GM19395 (cell line): Measurements from ENCODE around the gene SYNE1.

ENCODE experiments used
- ATAC-seq: cut with Tn5 transposase; IDR thresholded peaks from one replicate; pipeline ENCODE4 v1.9.1; 2021; ENCODE audit warnings: mild to moderate bottlenecking, moderate library complexity; ENCODE audit not compliant: unreplicated experiment

Gene SYNE1

DNA sequence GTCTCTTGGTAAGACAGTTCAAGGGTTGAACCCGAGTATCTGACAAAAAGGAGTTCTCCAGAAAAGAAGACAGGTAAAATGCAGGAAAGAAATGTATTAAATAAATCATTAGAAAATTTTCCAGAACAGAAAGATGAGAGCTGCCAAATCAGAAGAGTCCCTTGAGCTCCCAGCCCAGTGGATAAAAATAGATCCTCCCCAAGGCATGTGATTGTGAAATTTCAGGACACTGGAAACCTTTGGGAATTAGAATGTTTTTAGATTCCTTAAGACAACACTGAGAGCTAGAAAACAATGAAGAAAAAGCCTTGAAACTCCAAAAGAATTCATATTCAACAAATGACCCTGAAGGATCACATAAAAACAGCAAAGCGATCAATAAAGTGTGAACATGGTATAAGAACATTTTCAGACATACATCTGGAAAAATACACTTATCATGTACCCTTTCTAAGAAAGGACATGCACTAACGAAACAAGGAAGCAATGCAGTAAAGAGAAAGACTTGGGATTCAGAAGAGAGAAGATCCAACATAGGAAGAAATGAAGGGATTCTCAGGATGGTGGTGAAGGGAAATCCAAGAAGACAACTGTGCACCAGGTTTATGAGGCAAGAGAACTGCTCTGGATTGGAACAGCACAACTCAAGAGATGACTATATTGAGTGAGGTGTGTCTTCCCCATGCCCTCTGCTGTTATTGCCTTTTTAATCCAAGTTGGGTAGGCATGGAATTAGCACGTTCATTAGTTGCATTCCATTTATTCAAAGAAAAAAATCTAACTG, 390.4 kb downstream of the SYNE1 start:
- no peak for ATAC-seq

DNA sequence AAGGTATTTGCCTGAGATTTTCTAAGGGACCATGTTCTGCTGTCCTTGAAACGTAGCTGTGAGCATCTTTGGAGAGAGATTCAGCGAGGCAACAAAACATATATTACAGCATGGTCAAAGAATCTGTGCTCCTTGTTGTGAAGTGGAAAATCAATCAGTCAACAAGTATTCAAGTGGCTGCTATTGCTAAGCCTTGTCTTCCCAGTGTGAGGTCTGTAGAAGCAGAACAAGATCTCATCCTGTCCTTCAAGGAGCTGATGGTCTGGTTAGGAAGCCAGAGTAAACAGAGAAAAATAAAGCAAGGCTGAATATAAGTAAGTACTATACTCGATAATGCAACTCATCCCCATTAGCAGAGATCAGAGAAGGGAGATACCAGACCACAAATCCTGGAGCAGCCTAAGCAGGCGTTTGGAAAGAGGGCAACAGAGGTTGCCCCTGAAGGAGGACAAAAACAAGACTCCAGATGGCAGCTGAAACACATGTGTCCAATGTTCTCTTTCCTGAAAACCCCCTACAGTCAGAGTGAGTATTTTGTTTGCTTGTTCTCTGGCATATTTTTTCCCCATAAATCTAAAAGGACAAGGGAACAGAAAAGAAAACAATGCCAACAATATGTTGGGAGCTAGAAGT, 392.0 kb downstream of the SYNE1 start:
- ATAC-seq, result no peak

DNA sequence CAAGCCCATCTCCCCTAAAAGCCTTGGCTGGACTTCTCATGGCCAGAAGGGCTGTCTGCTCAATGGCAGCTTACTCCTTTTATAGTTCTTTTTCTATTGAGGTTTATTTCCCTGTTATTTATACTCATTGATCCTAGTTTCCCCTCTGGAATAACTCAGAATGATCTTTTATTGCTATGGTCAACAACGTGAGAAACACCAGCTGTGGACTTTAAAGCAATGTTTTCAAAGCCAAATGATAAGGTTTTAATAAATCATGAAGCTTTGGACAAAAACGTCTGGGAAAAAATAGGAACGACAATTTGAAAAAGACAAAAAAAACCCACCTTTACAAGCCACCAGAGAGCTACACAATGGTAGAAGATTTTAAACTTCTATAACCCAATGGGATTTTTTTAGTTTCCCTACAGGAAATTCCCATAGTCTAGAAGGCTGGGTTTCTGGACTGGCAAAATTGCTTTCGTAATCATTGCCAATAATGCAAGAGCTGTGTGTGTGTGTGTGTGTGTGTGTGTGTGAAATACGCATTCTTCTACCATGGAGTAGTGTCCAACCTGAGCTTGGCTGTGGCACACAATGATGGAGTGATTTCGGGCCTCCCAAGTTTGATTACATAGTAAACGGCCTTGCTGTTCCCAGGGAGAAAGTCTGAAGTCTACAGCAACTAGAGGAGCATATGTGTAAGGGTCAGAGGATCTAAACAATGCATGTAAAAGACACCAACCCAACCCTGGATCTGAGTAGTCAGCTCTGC, 396.0 kb downstream of the SYNE1 start:
- no peak for ATAC-seq

DNA sequence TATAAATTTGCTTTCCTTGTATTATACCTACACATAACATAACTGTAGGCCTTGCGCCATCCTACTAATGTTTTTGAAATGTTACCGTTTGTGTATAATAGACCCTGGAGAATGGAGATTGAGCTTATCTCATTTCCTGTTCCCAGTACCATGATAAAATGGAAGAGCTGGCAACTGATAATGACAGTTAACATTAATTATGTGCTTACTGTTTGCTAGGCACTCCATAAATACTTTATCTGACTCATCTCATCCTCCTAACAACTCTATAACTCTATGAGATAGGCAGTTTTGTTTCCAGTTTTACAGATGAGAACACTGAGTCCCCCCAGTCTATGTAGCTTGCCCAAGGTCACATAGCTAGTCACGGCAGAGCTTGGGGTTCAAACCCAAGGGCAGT, 396.7 kb downstream of the SYNE1 start:
- no peak for ATAC-seq

DNA sequence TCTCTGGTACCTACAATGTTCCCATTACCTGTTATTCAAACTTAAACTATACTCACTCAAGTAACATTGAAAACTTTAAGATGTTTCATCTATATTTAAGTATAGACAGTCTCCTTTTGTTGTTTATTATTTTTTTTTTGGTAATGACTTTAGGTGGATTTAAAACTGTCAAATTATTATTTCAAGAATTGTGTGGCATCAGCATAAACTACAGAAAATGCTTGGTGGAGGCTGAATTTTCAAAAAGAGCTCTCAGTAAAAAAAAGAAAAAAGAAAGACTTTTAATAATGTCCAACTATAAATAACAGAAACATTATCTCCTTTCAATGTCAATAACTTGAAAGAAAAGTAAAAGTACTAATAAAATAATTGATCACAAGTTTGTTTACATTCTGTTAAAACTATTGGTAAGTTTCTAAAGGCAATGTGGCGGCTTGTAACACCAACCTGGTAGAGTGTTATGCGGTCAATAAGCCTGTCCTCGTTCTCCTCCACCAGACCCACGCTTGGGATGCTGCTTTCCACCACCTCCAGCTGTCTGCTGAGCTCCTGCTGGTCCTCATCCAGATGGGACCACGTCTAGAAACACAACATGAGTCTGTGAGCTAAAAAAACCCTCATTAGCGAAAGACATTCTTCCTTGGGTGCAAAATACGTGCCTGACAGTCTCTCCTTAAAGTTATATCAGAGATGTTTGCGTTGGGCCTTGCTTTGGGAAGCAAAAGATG, 400.6 kb downstream of the SYNE1 start:
- ATAC-seq, result no peak

DNA sequence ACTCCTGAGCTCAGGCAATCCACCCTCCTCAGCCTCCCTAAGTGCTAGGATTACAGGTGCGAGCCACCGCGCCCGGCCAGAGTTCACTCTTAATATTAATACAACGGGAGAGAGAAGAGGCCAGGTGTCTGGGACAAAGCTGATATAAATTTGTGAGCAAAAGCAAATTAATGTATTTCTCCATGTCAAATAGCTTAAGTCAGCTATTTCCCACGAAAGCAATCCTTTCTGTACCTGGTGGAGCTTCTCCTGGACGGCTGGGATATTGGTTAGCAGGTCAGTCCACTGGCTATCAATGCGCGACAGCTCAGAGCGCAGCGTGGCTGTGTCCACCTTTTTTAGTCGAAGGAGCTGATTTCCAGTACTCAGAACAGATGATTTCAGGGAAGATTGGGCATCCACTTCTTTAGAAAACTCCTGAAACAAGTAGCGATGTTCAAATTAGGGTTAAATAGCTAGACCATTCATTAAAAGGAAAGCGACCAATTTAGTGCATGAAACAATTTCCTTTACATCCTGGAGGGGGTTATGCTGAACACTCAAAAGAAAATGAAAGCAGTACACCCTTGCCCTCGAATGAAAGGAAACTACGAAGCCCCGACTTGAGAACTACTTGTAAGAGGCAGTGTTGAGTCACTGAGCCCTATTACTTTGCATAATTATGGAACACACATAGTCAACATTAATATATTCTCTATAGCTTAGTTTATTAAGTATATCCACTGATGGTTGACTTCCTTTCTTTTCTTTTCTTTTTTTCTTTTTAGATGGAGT, 403.4 kb downstream of the SYNE1 start:
- no peak for ATAC-seq

DNA sequence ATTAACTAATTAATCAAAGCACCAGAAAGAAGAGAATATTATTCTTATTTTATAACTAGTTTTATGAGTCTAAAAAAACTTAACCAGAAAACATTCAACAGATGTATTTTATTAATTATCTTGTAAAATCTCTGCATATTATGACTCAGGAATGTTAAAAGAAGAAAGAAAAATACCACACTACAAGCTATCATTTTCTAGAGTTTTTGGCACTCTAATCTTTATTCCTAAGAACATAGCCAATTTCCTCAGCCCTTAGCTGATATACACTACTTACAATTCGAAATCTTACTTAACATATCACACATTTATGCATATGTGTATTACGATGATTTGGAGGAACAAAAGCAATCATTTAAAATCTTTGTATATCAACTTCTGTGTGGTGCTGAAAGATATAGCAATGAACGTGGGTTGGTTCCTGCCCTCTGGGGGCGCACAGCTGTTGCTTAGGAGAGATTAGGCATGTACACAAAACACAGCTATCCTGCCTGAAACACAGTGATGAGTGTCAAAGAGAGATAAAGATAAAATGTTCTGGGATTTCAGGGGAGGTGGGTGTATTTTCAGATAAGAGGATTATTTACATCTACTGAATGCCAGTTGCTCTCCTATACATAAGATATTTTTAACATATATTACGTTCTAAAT, 404.5 kb downstream of the SYNE1 start:
- ATAC-seq, result no peak

DNA sequence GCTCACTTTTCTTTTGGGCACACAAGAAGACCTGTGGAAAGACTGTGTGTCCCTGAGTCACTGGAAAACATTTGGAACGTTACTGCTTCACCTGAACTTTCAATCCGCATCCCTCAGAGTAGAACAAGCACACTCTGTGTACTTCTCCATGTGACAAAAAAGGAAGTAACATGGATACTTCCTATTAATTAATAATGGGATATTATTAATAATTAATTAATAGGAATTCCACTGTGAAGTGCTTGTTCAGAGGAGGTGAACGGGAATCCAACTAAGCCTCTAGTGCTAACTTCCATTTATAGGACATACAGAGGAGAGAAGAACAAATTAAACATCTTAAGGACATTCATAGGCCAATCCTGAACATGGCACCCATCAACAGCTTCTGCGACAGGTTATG, 407.8 kb downstream of the SYNE1 start:
- ATAC-seq, result no peak

DNA sequence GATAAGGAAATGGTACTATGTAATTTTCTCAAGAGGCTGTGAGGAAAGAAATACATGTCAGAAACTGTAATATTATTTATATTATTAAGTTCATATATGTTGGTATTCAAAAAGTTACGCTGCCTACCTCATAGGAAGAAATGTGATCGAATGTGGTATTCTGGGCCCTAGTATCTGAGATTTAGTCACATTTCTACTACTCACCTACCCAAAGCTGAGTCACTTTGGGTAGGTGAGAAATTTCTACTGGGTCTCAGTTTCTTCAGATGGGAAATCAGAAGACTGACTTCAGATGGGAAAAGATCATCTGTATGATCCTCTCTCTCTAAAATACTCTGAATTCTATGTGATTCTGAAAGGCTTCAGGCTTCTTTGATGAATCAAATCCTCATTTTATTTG, 411.0 kb downstream of the SYNE1 start:
- ATAC-seq, result no peak

DNA sequence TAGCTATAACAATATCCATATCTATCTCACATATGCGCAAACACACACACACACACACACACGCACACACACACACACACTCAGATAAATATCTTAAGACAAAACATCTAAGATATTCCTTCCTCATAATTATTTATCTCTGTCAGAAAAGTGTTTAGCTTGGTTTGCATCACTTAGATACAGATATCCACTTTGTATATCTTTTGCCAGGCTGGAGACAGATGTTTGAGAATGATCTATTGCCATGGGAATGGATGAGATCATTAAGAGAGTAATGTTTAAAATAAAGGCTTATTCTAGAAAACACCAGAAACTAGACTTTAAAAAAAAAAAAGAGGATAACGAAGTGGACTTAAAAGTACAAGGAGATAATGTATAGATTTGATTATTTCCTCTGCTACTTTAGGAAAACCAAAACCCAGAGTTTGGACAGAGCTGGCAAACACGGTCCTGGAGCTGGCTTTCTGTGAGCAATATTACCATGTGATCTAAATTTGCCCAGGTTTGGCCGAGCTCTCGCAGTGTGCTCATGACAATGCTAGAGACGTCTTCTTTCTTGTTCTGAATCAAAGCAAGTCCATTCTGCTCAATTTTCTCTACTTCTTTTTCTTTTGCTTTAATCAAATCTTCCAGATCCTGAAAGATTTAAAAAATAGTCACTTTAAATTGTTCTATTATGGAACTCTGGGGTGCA, 411.8 kb downstream of the SYNE1 start:
- ATAC-seq, result no peak

DNA sequence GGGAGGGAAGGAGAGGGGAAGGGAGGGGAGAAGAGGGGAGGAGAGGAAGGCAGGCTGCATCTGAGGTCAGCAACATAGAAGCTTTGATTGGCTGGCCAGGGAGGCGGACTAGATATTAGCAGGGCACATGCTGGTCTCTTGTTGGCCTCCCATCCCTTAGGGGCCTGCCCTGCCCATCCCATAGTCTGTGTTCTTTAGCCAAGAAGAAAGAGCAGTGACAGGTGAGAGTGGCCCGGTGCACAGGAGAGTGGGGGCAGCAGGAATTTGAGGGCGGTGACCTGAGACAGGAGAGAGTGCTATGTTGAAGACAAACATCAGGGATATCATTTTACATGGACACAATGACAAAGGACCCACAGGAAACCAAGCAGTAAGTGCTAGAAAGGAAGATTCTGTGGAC, 413.5 kb downstream of the SYNE1 start:
- no peak for ATAC-seq

DNA sequence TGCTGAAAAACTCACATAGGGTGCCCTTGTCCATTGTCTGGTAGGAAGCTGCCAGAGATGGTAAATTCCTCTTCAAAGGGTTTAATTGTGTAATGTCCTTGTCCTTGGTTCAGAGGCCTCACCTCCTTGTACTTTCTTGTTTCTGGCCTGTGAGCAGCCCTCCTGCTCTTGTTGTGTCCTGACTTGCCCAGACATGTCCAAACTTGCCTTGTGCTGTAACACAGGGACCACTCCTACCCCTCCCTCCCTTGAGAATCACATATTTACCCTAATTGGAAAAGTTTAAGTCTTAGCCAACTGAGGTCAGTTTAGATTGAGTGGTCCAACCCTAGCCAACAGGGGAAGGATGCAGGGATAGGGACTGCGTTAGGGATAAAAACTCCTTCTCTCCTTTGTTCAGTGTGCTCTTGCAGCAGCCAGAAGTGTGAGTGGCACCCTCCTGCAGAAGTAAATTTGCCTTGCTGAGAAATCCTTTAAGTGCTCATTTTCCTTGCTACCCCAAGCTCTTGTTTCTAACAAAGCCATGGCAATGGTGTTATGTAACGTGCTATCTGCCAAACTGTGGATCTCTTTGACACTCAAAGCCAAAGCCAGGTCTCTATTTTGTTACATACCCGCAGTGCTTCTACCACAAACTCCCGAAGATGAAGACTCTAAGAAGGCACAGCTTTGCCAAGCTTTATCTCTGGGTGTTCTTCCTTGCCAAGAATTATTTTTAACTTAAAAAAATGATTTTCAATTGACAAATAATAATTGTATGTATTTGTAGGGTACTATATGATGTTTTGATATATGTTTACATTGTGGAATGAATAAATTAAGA, 415.1 kb downstream of the SYNE1 start:
- no peak for ATAC-seq

DNA sequence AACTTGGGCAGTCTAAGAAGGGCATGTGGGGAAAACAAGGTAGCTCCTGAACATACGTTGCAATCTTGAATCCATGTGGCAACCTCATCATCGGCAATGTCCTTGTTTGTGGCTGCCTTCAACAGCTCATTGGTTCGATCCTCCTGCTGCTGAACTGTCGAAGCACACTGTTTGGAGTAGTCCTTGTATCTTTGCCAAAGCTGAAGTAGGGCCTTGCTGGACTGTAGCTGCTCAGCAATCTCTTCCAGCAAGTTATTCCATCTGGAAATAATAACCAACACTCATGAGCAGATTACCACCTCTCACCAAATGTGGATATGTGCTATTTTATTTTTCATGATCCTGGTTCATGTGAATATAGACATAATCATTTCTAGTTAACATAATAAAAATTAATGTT, 416.4 kb downstream of the SYNE1 start:
- no peak for ATAC-seq

DNA sequence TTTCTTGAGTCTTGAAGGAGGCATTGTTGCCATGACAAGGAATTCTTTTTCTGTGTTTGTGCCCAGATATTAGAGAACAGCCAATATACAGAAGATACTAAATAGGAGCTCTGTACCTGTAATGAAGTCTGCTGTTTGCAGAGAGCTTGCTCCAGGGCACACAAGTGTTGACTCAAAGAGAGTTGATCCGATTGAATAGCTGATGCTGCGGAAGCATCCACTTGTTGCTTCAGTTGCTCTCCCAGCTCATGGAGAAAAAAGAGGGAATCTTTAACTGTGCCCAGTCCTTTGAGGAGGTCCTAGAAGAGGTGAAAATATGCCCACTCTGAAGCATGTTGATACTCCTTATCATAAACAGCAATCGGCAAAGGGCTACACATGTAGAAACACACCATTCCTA, 418.3 kb downstream of the SYNE1 start:
- no peak for ATAC-seq

DNA sequence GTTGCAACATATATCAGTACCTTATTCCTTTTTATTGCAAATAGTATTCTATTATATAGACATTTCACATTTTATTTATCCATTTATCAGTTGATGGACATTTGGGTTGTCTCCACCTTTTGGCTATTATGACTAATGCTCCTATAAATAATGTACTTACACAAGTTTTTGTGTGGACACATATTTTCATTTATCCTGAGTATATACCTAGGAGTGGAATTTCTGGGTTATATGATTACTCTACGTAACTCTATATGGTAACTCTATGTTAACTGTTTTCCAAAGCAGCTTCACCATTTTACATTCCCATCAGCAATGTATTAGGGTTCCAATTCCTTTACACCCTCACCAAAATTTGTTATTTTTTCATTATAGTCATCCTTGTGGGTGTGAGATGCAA, 424.7 kb downstream of the SYNE1 start:
- ATAC-seq, result no peak

DNA sequence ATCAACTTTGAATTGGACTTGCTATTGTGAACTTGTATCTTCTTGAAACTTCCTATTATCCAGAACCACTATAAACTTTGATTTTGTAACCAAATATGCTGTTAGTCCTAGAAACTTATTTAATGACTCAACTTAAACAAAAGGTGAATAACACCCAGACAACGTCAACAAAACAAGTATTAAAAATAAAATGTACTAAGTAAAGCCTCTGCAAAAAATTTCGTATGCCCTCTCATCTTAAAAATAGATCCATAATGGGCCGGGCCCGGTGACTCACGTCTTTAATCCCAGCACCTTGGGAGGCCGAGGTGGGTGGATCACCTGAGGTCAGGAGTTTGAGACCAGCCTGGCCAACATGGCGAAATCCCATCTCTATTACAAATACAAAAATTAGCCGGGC, 428.0 kb downstream of the SYNE1 start:
- ATAC-seq, result no peak

DNA sequence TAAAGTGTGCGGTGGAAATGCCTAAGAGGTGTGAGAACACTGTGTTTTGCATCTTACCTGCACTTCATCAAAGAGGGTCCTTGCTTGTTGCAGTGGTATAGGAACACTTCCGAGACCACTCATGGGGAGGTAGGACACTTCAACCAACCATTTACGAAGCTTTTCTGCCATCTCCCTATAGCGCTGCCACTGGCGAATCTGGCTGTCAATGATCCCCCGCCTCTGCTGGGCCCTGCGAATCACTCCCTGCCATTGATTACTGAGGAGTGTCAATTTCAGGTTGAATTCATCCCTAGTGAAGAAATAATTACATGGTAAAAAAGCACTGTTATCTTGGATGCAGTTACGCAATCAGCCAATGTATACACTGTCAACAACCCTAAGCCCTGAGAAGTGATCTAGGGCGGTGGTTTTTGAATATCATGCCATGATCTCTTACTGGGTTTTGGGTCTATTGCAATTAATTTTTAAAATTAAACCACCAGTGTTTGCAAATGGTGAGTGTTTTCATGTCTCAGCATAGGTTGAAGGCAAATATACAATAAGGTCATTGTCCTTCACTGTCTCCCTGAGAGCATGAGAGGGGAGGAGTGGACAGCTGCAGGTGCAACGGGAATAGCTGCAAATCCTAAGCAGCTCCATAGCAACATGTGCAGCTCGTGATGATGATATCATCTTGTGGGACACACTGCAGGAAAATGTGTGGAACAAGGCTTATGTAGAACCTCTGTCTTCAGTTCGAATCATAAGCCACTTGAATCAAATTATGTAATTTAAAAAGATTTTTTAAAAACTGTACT, 429.0 kb downstream of the SYNE1 start:
- ATAC-seq, result no peak
